ENCODE data around the gene SPOCK1.

The SPOCK1 gene

DNA sequence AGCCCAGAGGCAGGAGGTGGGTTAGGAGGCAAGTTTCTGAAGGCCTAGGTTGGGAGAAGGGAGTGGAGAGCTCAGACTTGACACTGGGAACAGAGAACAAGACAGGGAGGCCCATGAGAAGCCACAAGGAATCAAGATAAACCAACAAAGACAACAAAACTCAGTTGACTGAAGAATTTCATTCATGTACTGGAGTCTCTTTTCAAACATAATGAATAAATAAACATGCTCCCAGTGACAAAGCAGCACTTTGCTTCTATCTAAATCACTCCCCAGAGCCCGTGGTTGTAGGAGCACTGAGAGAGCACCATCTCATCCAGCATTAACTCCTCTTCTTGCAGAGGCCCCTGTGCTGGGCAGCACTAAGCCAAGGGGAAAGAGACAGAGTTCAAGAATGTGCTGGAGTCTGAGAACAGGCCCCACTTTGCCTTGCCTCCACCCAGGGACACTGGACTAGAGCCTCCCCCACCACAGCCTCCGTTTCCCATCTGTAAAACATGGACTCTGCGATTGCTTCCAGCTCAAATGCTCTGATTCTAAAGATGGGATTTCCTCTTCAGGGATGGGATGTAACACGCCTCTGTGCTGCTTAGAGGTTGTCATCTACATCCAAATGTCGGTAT is 282.0 kb downstream of the SPOCK1 start:
- no peak for DNase-seq

DNA sequence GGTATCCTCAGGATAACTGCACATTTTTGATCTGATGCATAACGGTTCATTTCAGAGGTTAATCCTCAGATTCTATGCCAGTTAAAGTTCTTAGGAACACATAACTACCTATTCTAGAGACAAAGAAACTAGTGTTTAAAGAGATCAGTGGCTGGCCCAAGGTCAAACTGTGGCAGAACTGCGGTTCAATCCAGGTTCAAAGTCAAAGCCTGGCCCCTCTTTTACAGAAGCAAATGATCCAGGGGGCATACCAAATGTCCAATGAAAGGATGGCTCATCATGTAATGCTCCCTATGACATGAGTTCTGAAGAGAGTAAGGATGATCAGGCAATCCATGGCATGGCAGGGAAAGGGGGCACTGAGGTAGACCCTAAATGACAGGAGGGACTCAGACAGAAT is 283.3 kb downstream of the SPOCK1 start:
- DNase-seq, result no peak

DNA sequence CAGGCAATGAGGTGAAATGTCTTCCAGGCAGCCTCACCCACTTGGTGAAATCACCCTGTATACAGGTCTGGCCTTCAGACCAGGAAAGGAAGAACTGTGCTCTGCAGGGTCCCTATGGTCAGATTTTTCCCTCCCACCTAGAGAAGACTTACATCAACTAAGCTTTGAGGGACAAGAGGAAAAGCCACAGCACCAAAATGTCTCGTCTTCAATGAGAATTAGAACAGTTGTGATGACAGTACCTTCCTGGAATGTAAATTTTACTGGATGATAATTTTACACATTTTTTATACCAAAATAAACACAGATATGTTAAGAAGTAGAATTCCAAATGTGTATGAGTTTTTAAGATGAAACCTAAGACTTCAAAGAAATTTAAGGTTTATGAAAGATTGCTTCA is 283.9 kb downstream of the SPOCK1 start:
- no peak for DNase-seq

DNA sequence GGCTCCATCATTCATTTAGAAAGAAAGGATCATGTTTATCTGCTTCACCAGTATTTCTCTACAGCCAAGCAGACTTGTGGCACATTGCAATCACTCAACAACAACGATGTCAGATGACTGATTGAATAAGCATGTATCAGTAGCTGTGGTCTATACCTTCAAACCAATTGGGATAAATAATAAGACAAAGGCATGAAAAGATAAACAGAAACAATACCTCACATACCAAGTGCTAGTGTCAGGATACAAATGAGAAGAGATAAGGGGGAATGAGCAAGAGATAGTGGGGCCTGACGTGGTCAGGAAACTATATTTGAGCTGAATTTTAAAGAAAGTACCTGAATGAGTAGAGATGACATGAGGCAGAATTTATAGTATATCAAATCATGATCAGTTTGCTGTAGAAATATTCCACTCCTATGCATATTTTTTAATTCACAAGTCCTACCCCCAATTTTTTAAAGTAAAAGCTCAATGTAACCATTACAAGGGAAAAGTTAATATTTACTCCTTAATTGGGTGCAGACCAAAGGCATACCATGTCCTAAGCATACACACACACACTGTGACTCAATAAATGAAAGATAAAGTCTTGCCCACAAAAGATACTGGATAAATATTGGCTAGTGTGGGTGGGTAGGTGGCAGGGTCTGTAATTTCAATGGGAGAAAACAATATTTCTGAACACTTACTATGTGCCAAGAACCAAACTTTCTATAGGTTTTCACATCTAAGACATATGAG is 284.5 kb downstream of the SPOCK1 start:
- no peak for DNase-seq

DNA sequence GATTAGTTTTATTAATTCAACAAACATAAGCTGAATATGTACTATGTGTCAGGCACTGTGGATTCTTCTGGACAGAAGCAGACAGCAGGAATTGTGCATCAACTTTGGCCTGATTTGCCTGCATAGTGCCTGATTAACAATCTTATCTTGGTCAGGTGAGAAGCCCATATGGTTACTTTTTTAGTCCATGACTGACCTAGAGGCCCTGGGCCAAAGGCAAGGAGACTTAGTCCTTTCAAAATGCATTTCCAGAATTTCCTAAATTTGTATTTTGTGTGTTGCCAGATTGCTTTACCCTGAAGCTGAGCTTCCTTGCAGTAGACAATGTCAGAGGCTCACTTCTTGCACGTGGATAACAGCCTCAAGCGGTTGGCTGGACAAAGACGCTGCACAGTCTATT is 286.7 kb downstream of the SPOCK1 start:
- DNase-seq, result no peak

DNA sequence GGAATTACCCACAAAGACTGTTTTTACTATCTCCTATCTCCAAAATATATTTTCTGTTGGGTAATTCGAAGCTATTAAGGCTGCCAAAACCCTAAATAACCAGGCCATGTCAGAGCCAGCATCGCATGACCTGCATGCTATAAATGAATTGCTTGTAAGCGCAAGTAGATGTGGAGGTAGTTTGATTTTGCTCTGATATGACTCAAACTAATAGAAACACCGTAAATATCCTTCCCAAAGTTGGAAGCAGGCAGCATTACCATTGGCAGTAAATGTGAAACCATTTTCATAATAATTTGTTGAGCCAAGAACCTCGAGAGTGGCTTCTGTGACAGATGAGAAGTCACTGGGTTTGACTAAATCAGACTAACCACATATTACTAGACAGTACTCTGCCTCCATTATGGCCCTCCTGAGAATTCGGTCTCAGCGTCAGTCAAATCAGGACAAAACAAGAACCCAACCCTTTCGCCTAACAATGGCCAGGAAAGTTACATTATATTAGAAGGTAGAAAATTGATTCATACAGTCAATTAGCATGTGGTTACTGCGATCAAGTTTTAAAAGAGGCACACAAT is 289.8 kb downstream of the SPOCK1 start:
- DNase-seq, result peak; percentile 92

DNA sequence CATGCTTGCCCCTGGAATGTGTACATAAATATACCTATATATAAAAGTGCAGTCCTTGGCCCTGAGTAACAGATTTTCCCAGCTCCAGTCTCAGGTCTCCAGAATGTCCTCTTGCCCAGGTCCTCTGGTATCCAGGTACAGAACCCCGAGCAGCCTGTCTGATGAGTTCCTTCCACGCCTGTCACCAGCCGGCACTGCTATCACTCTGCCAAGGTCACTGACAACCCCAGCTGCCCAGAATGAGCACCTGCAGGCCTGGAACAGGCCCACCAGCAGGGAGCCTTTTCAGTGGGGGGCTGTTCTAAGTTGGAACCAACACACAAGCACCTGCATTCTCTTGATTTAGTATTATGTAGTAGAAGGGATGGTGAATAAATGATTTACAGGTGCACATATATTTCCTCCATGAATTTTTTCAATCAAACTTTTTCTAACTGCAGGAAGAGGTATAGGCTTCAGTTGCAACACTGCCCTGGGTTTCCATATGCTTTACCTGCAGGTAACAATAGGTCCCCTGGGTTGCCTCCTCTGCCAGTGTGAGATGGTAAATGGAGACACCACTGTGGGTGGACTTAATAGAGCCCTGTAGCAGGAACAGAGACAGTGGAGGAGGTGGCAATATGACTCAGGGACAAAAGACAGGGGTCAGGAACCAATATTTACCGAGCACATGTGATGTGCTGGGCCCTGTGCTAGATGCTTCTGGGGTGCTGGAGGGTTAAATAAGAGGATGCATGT is 291.9 kb downstream of the SPOCK1 start:
- DNase-seq, result no peak

DNA sequence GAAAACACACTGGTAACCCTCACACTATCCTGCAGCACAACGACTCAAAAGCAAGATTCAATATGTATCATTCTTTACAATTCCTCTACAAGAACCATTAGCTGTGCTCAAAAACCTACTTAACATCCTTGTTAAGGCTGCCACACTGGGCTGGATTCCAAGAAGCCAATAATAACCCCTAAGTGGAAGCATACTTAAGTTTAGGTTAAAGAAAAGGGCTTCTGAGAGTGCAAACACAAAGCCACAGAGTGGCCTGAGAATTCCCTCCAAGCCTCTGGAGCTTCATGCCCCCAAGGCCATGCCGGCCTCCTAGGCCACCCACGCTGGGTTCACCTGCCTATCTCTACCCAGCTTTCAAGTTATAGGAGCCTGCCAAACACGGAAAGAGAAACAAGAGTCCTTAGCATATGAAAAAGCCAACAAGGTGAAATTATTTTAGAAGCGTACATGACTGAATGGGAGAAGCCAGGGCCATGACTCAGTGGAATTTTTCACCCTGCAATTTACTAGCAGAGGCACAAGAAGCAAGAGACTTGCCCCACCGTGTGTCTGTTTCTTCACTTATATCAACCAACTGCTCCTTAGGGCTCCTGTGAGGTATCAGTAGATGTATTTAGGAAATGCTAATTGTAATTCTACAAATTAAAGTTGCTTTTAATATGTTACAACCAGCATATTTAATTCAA is 293.0 kb downstream of the SPOCK1 start:
- DNase-seq, result no peak

DNA sequence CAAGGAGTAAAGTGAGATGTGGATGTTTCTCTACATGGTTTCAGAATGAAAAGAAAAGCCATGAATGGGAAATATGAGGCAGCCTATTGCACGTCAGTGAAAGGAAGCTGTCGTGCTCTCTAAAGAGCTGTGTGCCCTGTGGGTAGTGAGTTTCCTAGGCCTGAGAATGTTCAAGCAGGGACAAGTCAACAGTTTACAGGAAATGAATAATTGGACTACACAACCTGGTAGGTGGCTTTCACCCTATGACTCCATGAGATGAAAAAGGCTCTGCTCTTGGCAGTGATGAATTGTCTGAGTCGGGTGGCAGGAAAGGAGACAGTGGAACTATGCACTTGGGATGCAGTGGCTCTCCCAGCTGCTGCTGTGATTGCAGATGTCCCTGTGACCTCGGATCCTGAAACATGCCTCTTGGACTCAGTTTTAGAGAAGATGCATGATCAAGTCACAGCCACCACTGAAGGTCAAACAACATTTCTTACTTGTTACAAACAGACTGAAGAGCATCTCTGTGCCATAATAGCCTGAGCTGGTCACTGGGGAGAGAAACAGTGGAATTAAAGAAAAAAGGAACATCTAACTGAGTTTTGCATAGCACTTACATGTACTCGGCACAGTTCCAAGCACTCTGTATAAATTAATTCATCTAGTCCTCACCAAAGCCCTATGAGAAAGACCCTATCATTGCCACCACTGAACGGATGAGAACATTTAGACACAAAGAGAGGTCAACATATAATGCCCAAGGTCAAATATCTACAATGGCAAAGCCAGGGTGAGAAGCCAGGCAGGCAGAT is 293.7 kb downstream of the SPOCK1 start:
- no peak for DNase-seq

DNA sequence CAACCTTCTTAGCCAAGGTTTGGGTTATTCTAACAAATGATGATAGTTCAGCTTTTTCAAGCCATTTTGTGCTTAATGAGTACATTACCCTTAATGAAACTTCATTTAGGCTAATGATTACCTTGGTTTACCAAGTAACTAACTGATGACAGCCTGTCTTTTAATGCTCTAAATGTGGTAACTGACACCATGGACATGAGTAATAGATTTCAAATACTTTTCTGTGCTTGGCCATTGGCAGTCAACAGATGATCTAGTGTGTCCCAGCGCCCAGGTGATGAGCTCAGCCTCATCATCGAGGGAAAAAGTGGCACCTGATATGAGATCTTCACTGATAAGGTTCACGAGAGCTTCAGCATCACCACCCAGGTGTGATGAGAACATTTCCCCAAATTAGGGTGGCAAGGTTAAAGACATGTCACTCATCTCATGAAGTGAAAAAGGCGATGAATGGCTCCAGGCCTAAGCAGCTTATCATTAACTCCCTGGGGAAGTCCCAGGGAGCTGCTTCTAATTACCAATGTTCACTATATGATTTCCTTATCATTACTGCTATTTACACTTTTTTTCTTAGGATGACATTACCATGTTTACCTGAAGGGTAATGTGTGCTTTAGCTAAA is 296.0 kb downstream of the SPOCK1 start:
- DNase-seq, result no peak

DNA sequence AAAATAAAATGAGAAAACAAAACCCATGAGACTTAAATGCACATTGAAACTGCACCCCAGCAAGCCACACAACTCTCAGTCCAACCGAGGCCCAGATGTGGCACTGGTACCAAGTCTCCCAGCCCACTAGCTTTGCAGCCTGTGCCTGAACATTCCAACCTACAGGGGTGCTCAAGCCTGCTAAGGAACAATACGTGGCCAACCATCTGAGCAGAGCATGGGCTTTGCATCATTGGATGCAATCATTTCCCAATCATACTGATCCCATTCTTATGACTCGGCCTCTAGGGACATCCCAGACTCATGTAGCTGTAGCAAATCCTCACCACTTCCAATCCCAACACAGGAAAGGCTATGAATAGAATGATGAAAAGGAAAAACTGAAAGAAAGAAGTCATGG is 297.2 kb downstream of the SPOCK1 start:
- no peak for DNase-seq

DNA sequence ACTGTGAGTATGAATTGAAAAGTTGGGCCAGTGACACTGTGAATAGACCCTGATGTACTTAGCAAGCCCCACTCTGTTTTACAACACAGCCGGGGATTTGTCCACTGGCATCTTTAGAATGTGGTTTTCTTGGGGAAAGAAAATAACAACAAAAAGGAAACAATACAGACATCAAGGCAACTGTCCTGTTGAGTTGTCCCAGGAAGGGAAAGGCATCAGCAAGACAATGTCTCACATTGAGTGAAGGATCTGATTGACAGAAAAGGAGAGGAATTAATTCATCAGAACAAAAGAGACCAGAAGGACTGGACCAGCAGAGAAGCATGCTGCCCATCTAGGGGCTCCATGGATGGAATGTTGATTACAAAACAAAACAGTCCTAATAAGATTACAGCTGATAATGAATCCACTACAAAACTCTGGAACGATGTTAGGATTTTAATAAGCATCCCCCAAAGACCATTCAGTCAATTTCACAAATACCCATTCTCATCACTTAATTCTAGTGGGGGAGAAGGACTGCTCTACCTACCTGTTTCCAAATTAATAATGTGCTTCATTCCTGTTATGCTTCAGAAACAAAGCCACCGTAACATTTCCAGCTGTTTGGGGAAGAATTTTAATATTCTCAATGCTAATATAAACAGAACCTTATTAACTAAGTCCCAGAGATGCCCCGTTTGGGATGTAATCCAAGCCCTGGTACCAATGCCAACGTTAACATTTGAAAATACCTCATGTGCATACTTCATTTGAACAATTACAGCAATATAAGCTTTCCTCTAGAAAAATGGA is 298.0 kb downstream of the SPOCK1 start:
- no peak for DNase-seq

DNA sequence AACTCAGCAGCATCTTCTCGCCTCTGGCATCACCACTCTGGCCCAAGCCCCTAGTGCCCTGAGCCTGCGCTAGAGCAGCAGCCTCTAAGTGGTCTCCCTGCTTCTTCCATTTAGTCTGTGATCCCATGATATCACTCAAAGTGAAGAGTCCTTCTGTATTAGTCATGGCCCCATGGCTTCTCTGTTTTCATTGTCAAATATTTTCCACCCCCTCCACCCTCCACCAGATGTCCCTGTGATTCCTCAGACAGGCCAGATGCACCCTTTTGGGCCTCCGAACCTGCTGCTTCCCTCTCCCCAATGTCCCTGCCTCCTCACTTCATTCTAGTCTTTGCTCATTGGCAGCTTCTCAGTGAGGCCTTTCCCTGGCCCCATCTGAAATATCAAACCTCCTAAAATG is 299.2 kb downstream of the SPOCK1 start:
- no peak for DNase-seq

DNA sequence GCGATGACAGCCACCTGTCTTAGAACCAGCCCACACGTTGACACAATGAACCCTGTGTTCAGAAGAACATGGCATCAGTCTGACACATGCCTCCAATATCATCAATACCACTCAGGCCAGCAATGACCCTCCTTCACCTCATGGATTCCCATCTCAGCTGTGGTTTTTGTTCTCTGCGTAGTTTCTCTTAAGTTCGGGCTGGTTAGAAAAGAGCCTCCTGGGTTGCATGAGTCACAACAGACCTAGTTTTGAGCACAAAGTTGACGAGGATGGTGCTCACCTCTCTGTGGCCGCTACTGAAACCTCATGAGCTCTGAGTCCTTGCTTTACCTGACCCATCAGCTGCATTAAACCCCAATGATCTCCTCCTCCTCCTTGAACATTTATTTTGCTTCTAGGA is 299.9 kb downstream of the SPOCK1 start:
- no peak for DNase-seq

DNA sequence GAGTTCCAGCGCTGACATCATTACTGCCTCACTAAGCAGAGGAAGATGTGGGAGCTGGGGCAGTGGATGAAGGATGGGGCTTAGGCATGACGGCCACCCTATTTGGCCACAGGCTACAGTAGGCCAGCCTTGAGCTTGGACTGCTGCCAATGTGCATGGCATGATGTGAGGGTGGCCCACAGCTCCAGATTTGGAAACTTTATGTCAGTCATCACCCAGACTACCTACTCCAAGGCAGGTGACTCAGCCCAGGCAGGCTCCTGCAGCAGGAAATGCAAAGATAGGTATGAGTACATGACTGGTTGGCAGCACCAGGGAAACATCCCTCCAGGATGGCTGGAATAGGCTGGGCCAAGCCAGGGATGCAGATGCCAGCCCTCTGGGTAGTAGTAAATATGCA is 303.6 kb downstream of the SPOCK1 start:
- DNase-seq, result no peak

DNA sequence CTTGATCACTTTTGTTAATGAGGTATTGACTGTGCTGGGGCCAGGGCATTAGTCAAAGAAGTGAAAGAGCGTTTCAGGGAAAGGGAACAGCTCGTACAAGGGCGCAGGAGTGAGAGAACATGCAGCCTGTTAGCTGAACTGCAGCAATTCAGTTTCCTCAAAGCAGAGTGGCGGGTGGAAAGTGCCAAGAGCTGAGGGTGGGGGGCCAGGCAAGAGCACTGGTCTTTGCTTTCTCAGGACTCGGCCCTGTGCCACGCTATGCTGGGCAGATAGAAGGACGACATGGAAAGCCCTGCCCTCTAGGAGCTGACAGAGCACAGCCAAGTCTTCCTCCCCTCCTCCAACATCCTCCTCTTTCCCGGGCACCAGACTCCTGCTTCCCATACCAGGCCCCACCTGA is 304.8 kb downstream of the SPOCK1 start:
- no peak for DNase-seq

DNA sequence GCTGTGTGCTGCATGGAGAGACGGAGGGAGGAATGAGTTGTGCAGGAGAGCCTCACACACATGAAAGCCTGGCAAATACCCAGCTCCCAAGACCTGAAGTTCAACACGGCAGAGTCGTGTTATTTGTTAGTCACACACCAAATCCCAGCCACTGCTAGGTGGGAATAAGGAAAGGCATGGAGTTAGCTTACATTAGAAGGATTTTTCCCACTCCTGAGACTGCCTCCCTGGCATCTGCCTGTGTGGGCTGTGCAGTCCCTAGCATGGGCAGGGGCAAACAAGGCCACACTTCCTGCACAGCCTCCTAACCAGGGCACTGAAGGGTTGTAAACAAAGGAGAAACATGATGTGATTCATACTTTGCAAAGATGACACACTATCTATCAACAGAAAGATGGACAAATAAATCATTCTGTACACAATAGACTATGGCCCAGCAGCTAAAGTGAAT is 306.8 kb downstream of the SPOCK1 start:
- no peak for DNase-seq

DNA sequence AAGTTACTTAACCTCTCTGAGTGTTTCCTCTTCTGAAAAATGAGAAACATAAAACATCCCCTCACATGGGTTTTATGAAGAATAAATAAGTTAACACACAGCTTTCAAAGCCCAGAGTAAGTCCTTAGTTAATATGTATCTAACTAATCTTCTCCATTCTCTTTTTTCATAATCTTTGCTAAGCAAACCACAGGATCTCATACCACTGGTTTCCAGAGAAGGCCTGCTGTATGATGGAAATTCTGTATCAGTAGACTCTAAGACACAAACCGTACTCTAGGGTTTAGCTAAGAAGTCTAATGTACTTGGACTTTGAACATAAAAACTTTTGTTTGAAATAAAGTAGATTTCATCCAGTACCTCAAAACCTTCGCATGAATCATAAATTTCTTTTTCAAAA is 307.9 kb downstream of the SPOCK1 start:
- no peak for DNase-seq

DNA sequence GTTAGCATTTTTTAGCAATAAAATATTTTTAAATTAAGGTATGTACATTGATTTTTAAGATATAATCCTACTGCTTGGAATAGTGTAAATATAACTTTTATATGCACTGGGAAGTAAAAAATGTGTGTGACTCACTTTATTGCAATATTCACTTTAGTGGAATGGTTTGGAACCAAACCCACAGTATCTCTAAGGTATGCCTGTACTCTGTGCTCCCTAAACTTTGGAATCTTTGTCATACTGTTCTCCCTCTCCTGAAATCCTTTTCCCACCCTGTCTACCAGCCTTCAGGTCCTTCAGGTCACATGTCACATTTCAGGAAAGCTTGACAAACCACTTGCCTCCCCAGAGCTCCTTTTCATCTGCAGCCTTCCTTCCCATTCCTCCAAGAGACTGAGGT is 308.7 kb downstream of the SPOCK1 start:
- DNase-seq, result no peak

DNA sequence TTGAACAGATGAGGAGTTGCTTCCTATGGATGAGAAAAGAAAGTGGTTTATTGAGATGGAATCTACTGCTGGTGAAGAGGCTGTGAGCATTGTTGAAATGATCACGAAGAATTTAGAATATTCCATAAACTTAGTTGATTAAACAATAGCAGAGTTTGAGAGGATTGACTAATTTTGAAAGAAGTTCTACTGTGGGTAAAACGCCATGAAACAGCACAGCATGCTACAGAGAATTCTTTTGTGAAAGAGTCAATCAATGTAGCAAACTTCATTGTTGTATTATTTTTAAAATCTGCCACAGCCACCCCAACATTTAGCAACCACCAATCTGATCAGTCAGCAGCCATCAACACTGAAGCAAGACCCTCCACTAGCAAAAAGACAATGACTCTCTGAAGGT is 309.1 kb downstream of the SPOCK1 start:
- no peak for DNase-seq

DNA sequence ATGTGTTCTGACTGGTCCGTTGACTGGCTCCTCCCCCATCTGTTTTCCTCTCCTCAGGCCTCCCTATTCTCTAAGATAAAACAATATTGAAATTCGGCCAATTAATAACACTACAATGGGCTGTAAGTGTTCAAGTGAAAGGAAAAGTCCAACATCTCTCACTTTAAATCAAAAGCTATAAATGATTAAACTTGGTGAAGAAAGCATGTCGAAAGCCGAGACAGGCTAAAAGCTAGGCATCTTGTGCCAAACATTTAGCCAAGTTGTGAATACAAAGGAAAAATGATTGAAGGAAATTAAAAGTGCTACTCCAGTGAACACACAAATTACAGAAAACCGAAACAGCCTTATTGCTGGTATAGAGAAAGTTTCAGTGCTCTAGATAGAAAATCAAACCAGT is 310.6 kb downstream of the SPOCK1 start:
- DNase-seq, result no peak
